ENCODE data around the gene SCARF2.

DNA sequence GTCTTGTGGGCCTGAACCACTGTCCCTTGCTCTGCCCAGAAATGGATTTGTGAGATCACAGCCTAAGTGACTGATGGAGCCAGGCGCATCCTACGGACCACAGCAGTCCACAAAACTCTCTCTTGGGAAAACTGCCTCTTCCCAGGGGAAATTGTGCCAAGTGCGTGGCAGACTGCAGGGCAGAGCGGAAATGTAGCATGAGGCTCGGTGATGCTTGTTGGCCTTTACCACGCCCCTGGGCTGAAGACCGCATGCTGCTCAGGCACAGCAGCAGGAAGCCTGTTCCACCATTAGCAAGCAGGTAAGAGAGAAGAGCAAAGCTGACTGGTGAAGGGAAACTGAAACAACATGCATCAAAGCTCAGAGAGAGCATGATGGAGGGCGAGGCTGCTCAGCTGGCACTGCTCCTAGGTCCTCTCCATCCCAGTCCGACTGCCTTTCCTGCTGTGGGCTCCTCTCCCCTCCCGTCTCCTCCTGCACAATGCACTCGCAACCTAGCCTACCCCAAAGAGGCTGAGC is 26.5 kb upstream of the SCARF2 start:
- TF ChIP-seq ZSCAN29 (CRISPR knock-in tag; conservative IDR thresholded peaks at IDR 0.05), result no peak
- TF ChIP-seq, protein P1, sequence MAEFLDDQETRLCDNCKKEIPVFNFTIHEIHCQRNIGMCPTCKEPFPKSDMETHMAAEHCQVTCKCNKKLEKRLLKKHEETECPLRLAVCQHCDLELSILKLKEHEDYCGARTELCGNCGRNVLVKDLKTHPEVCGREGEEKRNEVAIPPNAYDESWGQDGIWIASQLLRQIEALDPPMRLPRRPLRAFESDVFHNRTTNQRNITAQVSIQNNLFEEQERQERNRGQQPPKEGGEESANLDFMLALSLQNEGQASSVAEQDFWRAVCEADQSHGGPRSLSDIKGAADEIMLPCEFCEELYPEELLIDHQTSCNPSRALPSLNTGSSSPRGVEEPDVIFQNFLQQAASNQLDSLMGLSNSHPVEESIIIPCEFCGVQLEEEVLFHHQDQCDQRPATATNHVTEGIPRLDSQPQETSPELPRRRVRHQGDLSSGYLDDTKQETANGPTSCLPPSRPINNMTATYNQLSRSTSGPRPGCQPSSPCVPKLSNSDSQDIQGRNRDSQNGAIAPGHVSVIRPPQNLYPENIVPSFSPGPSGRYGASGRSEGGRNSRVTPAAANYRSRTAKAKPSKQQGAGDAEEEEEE (CRISPR knock-in tag; IDR thresholded peaks at IDR 0.05; ENCODE audit: borderline replicate concordance), result no peak
- TF ChIP-seq, protein P2, sequence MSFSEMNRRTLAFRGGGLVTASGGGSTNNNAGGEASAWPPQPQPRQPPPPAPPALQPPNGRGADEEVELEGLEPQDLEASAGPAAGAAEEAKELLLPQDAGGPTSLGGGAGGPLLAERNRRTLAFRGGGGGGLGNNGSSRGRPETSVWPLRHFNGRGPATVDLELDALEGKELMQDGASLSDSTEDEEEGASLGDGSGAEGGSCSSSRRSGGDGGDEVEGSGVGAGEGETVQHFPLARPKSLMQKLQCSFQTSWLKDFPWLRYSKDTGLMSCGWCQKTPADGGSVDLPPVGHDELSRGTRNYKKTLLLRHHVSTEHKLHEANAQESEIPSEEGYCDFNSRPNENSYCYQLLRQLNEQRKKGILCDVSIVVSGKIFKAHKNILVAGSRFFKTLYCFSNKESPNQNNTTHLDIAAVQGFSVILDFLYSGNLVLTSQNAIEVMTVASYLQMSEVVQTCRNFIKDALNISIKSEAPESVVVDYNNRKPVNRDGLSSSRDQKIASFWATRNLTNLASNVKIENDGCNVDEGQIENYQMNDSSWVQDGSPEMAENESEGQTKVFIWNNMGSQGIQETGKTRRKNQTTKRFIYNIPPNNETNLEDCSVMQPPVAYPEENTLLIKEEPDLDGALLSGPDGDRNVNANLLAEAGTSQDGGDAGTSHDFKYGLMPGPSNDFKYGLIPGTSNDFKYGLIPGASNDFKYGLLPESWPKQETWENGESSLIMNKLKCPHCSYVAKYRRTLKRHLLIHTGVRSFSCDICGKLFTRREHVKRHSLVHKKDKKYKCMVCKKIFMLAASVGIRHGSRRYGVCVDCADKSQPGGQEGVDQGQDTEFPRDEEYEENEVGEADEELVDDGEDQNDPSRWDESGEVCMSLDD (CRISPR knock-in tag; IDR thresholded peaks at IDR 0.05; ENCODE audit: borderline replicate concordance), result no peak
- TF ChIP-seq, protein P3, sequence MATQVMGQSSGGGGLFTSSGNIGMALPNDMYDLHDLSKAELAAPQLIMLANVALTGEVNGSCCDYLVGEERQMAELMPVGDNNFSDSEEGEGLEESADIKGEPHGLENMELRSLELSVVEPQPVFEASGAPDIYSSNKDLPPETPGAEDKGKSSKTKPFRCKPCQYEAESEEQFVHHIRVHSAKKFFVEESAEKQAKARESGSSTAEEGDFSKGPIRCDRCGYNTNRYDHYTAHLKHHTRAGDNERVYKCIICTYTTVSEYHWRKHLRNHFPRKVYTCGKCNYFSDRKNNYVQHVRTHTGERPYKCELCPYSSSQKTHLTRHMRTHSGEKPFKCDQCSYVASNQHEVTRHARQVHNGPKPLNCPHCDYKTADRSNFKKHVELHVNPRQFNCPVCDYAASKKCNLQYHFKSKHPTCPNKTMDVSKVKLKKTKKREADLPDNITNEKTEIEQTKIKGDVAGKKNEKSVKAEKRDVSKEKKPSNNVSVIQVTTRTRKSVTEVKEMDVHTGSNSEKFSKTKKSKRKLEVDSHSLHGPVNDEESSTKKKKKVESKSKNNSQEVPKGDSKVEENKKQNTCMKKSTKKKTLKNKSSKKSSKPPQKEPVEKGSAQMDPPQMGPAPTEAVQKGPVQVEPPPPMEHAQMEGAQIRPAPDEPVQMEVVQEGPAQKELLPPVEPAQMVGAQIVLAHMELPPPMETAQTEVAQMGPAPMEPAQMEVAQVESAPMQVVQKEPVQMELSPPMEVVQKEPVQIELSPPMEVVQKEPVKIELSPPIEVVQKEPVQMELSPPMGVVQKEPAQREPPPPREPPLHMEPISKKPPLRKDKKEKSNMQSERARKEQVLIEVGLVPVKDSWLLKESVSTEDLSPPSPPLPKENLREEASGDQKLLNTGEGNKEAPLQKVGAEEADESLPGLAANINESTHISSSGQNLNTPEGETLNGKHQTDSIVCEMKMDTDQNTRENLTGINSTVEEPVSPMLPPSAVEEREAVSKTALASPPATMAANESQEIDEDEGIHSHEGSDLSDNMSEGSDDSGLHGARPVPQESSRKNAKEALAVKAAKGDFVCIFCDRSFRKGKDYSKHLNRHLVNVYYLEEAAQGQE (IDR thresholded peaks at IDR 0.05; ENCODE audit: borderline replicate concordance in 1 of 2, low read depth in 1 of 2, low read length in 2 of 2), result no peak
- no peak for TF ChIP-seq ETV5 (CRISPR knock-in tag; IDR thresholded peaks at IDR 0.05; ENCODE audit: borderline replicate concordance)
- TF ChIP-seq NR3C1 (CRISPR knock-in tag; IDR thresholded peaks at IDR 0.05), result no peak

Measured in HepG2 (cell line).